Endothelial cell of umbilical vein (primary cell): ENCODE measurements around the gene ACSBG1.

Experiments
- EZH2 ChIP-seq: IDR thresholded peaks from 2 replicates; pipeline ENCODE4 v1.6.1; 2012; ENCODE audit warnings: borderline replicate concordance, low read depth, mild to moderate bottlenecking, moderate library complexity, low read length, inconsistent platforms; ENCODE audit not compliant: severe bottlenecking
- JUN ChIP-seq: IDR thresholded peaks from 2 replicates; pipeline ENCODE4 v1.6.1; 2011; ENCODE audit warnings: borderline replicate concordance, low read depth; ENCODE audit not compliant: insufficient read length, insufficient read depth
- MYC ChIP-seq: IDR thresholded peaks from one replicate; pipeline ENCODE4 v1.6.1; 2011; ENCODE audit warnings: mild to moderate bottlenecking, low read depth, low read length
- POLR2A ChIP-seq: IDR thresholded peaks from 2 replicates; pipeline ENCODE4 v1.6.1; 2012; ENCODE audit warnings: low read depth, mild to moderate bottlenecking, control low read depth, low read length
- POLR2AphosphoS5 ChIP-seq: IDR thresholded peaks from 2 replicates; pipeline ENCODE4 v1.6.1; 2012; ENCODE audit warnings: low read depth, mild to moderate bottlenecking, control low read depth, low read length, moderate library complexity; ENCODE audit not compliant: insufficient read depth
- TF ChIP-seq, protein P1 (sequence below), 2 donors: IDR thresholded peaks; 1 replicate in 1 of 2; 2 replicates in 1 of 2; pipeline ENCODE4 v1.5.1; 2011; ENCODE audit warnings: low read length in 2 of 2, mild to moderate bottlenecking in 2 of 2, moderate library complexity in 2 of 2, control low read depth in 1 of 2, inconsistent platforms in 1 of 2, low read depth in 1 of 2; ENCODE audit not compliant: insufficient read depth in 1 of 2; ENCODE audit errors: extremely low read depth in 1 of 2

DNA sequence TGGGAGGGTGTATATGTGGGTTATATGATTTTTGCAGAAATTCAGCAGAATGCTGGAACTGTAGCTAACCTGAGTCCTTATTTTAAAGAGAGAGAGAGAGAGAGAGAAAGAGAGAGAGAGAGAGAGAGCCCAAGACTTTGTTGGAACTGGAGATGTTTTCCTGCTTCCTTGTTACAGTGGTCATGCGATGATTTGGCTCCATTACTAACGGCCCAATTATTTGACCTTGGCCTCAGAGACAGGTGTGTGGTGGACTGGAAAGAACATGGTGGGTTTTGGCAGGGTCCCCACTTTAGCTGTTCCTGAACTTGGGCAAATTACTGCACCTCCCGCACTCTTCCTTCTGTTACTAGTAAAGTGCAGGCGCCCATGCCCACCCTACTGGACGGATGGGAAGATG, 14.8 kb upstream of the ACSBG1 start:
- TF ChIP-seq, protein P1, sequence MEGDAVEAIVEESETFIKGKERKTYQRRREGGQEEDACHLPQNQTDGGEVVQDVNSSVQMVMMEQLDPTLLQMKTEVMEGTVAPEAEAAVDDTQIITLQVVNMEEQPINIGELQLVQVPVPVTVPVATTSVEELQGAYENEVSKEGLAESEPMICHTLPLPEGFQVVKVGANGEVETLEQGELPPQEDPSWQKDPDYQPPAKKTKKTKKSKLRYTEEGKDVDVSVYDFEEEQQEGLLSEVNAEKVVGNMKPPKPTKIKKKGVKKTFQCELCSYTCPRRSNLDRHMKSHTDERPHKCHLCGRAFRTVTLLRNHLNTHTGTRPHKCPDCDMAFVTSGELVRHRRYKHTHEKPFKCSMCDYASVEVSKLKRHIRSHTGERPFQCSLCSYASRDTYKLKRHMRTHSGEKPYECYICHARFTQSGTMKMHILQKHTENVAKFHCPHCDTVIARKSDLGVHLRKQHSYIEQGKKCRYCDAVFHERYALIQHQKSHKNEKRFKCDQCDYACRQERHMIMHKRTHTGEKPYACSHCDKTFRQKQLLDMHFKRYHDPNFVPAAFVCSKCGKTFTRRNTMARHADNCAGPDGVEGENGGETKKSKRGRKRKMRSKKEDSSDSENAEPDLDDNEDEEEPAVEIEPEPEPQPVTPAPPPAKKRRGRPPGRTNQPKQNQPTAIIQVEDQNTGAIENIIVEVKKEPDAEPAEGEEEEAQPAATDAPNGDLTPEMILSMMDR (IDR thresholded peaks at IDR 0.05; ENCODE audit: extremely low read depth in 1 of 2, insufficient read depth in 1 of 2, low read depth in 1 of 2, low read length in 2 of 2): no peak
- TF ChIP-seq POLR2A: no peak
- no peak for TF ChIP-seq JUN
- TF ChIP-seq POLR2AphosphoS5: no peak
- TF ChIP-seq MYC: no peak
- no peak for TF ChIP-seq EZH2
